T-helper 17 cell (primary cell): Measurements from ENCODE around the gene MPEG1. TPM values are rescaled to one million over a fixed set of nuclear protein-coding genes. Genes with fewer than 3 reads are reported as not detected.

ENCODE experiments used
- ATAC-seq: fragments of 150-1000 bp; cut with Tn5 transposase; 2 replicates; pipeline ENCODE4 v1.10.0; 2021; ENCODE audit warnings: mild to moderate bottlenecking, moderate library complexity
- DNase-seq, 3 donors: peaks; one replicate each; pipeline versions ENCODE4 v3.0.0 to v3.0.0-alpha.2; 2020 to 2021
- H3K9me3 ChIP-seq: one replicate; pipeline ENCODE4 v1.7.0; 2013; ENCODE audit warnings: low read length, mild to moderate bottlenecking; ENCODE audit not compliant: control insufficient read depth, poor library complexity, severe bottlenecking
- H3K27ac Mint-ChIP-seq: one replicate; pipeline ENCODE4 v1.8.0; 2022; ENCODE audit warnings: mild to moderate bottlenecking, moderate library complexity, mixed read lengths
- H3K27me3 Mint-ChIP-seq: one replicate; pipeline ENCODE4 v1.8.0; 2022; ENCODE audit warnings: mixed read lengths
- H3K36me3 Mint-ChIP-seq: one replicate; pipeline ENCODE4 v1.8.0; 2022; ENCODE audit warnings: low read depth, mixed read lengths
- H3K4me1 Mint-ChIP-seq: one replicate; pipeline ENCODE4 v1.8.0; 2022; ENCODE audit warnings: mild to moderate bottlenecking, mixed read lengths
- H3K4me3 Mint-ChIP-seq: one replicate; pipeline ENCODE4 v1.8.0; 2022; ENCODE audit warnings: mild to moderate bottlenecking, moderate library complexity, mixed read lengths
- total RNA-seq, 4 donors: library from RNA in 2 of 4; stranded (reverse) in 2 of 4; gene quantifications; one replicate each; pipeline ENCODE4 v1.2.3 and lab custom pipeline; 2022 to 2026

MPEG1 gene
- total RNA-seq, 2 donors from 2014 or later = 5.4 to 12.0 TPM

DNA sequence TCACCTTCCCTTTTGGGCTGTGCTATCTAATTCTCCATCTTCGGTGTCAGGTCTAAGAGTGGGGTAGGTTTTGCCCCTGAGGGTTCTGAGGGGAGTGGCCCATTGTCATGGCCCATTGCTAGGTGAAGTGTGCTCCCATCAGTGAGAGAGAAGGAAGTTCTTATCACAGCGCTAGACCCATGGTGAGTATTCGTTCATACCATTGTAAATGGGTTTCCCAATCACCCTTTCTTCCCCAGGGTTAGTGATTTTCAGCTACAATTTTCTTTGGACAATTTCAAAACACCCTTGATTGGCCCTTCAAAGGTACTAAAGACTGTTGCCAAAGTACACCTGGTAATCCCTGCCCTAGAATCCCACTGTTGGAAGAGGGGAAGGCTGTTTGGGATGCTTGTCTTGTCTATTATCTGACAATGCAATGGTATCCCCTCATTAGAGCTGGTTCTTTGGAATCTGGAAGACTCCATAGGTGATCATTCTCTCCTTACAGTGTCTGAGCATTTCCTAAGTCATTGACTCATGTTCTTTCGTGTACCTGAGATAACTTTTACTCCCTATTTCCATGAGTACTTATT, 20.2 kb downstream of the MPEG1 start:
- H3K9me3 ChIP-seq = no peaks in the 10 kb centered on the region
- Mint-ChIP-seq H3K36me3 (peaks cover 6% of the 10 kb centered on the region), H3K27me3 (peaks cover under 1% of the 10 kb centered on the region), H3K27ac (no peak overlapping the region), H3K4me3 (no peak overlapping the region), H3K4me1 (peaks cover 4% of the 10 kb centered on the region)
- DNase-seq (no peak), ATAC-seq (no peak)

DNA sequence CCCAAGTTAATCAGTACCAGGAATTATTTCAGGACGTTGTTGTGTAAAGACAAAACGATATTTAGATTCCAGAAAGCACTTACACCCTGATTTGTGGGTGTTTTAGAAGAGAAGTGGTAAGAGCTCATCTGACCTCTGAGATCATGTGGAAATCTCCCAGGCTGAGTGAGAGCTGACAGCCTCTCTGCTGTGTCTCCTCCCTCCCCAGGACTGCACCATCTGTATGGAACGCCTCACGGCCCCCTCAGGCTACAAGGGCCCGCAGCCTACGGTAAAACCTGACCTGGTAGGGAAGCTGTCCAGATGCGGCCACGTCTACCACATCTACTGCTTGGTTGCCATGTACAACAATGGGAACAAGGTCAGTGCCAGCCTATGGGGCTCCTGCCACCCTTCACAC, 20.8 kb downstream of the MPEG1 start:
- ATAC-seq = no peak
- H3K9me3 ChIP-seq = no peaks in the 10 kb centered on the region
- Mint-ChIP-seq H3K4me3 (no peak overlapping the region), H3K27me3 (peaks cover 7% of the 10 kb centered on the region), H3K27ac (no peak overlapping the region), H3K4me1 (peaks cover 4% of the 10 kb centered on the region), H3K36me3 (peaks cover 6% of the 10 kb centered on the region)
- no peak for DNase-seq

- peaks cover 7% of the 10 kb centered on the region for H3K27me3 Mint-ChIP-seq
- peaks cover 4% of the 10 kb centered on the region for H3K4me1 Mint-ChIP-seq
- DNase-seq (no peak), ATAC-seq (no peak)
- no peak overlapping the region for H3K4me3 Mint-ChIP-seq
- peaks cover 6% of the 10 kb centered on the region for H3K36me3 Mint-ChIP-seq
- H3K27ac Mint-ChIP-seq = no peak overlapping the region
- no peaks in the 10 kb centered on the region for H3K9me3 ChIP-seq
Observed at GRCh38 chr11:59191095-59191494, 21.6 kb downstream of the MPEG1 start.

DNA sequence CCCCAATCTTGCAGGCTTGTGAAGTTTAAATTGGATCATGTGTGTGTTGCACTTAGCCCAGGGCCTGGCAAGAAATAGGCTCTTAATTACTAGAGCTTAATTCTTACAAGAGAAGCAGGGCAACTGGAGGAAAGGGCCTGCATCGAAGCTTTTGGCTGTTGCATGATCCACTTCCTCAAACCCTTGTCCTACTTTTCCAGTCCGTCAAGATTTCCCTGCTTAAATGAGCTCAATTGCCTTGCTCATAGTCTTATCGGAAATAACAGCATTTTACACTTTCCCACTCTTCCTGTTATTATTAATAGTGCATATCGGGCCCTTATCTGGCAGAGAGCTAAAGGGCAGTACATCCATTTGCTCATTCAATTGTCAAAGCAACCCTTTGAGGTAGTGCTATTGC, 22.7 kb downstream of the MPEG1 start:
- H3K36me3 Mint-ChIP-seq = peaks cover 4% of the 10 kb centered on the region
- H3K4me1 Mint-ChIP-seq = peaks cover 2% of the 10 kb centered on the region
- H3K4me3 Mint-ChIP-seq = no peak overlapping the region
- no peak overlapping the region for H3K27ac Mint-ChIP-seq
- DNase-seq = no peak
- peaks cover 7% of the 10 kb centered on the region for H3K27me3 Mint-ChIP-seq
- no peaks in the 10 kb centered on the region for H3K9me3 ChIP-seq
- ATAC-seq = no peak

DNA sequence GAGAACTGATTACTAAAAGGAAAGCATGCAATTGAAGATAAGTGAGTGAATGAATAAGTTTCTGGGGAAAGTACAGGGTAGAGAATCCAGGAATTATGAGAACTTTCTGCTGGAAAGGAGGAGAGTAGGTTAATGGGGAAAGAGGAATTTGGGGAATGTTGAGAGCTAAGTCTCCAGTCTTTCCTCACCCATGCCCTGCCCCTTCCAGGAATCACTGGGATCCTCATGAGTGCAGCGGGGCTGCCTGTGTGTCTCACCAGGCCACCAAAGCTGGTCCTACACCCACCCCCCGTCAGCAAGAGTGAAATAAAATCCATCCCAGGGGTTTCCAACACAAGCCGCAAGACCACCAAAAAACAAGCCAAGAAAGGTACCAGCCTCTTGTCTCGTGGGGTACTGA, 23.8 kb downstream of the MPEG1 start:
- no peaks in the 10 kb centered on the region for H3K9me3 ChIP-seq
- Mint-ChIP-seq H3K4me1 (peaks cover 2% of the 10 kb centered on the region), H3K36me3 (peaks cover 4% of the 10 kb centered on the region), H3K27ac (no peak overlapping the region), H3K27me3 (peaks cover 7% of the 10 kb centered on the region), H3K4me3 (no peak overlapping the region)
- DNase-seq (no peak), ATAC-seq (no peak)

- H3K9me3 ChIP-seq = no peaks in the 10 kb centered on the region
- Mint-ChIP-seq H3K27ac (no peak overlapping the region), H3K36me3 (peaks cover 4% of the 10 kb centered on the region), H3K27me3 (peaks cover 7% of the 10 kb centered on the region), H3K4me1 (peaks cover 2% of the 10 kb centered on the region), H3K4me3 (no peak overlapping the region)
- DNase-seq (no peak), ATAC-seq (no peak)
Observed at GRCh38 chr11:59187587-59187986, 25.1 kb downstream of the MPEG1 start.

- H3K9me3 ChIP-seq = no peaks in the 10 kb centered on the region
- H3K27ac Mint-ChIP-seq = no peak overlapping the region
- H3K36me3 Mint-ChIP-seq = peaks cover 4% of the 10 kb centered on the region
- DNase-seq (no peak), ATAC-seq (no peak)
- H3K27me3 Mint-ChIP-seq = peaks cover 9% of the 10 kb centered on the region
- H3K4me3 Mint-ChIP-seq = no peak overlapping the region
- peaks cover 2% of the 10 kb centered on the region for H3K4me1 Mint-ChIP-seq
Observed at GRCh38 chr11:59187035-59187434, 25.7 kb downstream of the MPEG1 start.

DNA sequence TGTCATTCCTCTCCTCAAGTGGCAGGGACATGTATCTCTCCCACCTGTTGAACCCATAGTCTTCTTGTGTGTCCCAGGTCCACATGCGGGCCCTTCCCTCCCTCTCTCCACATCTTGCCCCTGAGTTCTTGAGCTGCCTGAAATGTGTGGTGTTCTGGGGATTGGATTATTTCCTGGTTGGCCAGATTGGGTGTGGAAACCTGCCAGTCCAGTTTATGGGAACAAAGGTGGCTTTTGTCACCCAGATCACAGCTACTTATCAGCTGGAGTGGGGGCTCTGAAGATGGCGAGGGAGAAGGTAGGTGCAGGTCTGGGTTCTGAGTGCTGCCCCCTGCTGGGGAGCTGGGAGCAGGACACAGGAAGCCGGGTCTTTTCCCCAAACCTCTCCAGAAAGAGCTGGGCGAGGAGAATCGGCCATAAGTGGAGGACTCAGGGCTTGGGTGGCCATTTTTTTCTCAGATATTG, 26.6 kb downstream of the MPEG1 start:
- H3K36me3 Mint-ChIP-seq = peaks cover 4% of the 10 kb centered on the region
- peak; percentile 70 for ATAC-seq
- peaks cover 2% of the 10 kb centered on the region for H3K4me1 Mint-ChIP-seq
- H3K4me3 Mint-ChIP-seq = no peak overlapping the region
- H3K9me3 ChIP-seq = no peaks in the 10 kb centered on the region
- no peak overlapping the region for H3K27ac Mint-ChIP-seq
- peak; percentile 39 to 43 (median 39) for DNase-seq
- H3K27me3 Mint-ChIP-seq = peaks cover 12% of the 10 kb centered on the region

- H3K9me3 ChIP-seq = no peaks in the 10 kb centered on the region
- peaks cover 12% of the 10 kb centered on the region for H3K27me3 Mint-ChIP-seq
- no peak overlapping the region for H3K27ac Mint-ChIP-seq
- peaks cover 4% of the 10 kb centered on the region for H3K36me3 Mint-ChIP-seq
- no peak overlapping the region for H3K4me3 Mint-ChIP-seq
- DNase-seq (no peak), ATAC-seq (no peak)
- H3K4me1 Mint-ChIP-seq = peaks cover 2% of the 10 kb centered on the region
Observed at GRCh38 chr11:59185386-59185945, 27.3 kb downstream of the MPEG1 start.

GRCh38 chr11:59184691-59185339, 27.9 kb downstream of the MPEG1 start:
- H3K4me3 Mint-ChIP-seq = no peak overlapping the region
- no peak for ATAC-seq
- H3K27me3 Mint-ChIP-seq = peaks cover 12% of the 10 kb centered on the region

GRCh38 chr11:59183771-59184170, 29.0 kb downstream of the MPEG1 start:
- H3K4me3 Mint-ChIP-seq = no peak overlapping the region
- no peaks in the 10 kb centered on the region for H3K9me3 ChIP-seq
- DNase-seq (no peak), ATAC-seq (no peak)
- peaks cover 12% of the 10 kb centered on the region for H3K27me3 Mint-ChIP-seq
- no peak overlapping the region for H3K27ac Mint-ChIP-seq
- peaks cover 2% of the 10 kb centered on the region for H3K36me3 Mint-ChIP-seq
- peaks cover 2% of the 10 kb centered on the region for H3K4me1 Mint-ChIP-seq

More at GRCh38 chr11:59184691-59185339, 27.9 kb downstream of the MPEG1 start:
- no peak for DNase-seq
- H3K9me3 ChIP-seq = no peaks in the 10 kb centered on the region
- Mint-ChIP-seq H3K36me3 (peaks cover 4% of the 10 kb centered on the region), H3K27ac (no peak overlapping the region), H3K4me1 (peaks cover 2% of the 10 kb centered on the region)

DNA sequence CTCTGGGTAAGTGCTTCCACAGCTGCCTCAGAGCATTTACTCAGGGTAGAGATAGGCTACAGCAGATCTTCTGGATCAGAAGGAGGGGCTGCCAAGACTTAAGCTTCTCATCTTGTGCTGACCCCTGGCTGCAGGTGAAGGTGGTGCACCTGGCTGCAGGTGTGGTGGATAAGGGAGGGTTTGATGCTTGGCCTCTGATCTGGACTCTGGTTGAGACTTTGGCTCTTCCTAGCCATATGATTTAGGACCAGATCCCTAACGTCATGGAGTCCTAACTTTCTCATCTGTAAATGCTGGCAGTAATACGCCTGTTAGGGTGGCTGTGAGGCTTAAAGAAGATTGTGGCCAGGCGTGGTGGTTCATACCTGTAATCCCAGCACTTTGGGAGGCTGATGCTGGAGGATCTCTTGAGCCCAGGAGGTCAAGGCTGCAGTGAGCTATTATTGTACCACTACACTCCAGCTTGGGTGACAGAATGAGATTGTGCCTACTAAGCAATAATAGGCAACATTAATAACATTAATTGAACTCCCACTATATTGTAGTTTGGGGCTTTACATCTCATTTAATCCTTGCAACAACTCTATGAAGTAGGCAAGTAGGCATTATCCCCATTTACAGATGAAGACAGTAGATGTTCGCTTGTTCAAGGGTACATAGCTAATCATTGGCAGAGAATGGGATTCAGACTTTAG, 30.1 kb downstream of the MPEG1 start:
- H3K27me3 Mint-ChIP-seq = peaks cover 12% of the 10 kb centered on the region

DNA sequence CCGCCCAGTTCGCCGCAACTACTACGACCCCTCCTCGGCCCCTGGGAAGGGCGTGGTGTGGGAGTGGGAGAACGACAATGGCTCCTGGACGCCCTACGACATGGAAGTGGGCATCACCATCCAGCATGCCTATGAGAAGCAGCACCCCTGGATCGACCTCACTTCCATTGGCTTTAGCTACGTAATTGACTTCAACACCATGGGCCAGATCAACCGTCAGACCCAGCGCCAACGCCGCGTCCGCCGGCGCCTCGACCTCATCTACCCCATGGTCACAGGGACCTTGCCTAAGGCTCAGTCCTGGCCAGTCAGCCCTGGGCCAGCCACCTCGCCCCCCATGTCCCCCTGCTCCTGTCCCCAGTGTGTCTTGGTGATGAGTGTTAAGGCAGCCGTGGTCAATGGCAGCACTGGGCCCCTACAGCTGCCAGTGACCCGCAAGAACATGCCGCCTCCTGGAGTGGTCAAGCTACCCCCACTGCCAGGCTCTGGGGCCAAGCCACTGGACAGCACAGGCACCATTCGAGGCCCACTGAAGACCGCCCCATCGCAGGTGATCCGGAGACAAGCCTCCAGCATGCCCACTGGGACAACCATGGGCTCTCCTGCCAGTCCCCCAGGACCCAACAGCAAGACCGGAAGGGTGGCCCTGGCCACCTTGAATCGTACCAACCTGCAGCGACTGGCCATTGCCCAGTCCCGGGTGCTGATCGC, 30.8 kb downstream of the MPEG1 start:
- no peak overlapping the region for H3K4me3 Mint-ChIP-seq
- peaks cover 5% of the 10 kb centered on the region for H3K4me1 Mint-ChIP-seq
- H3K36me3 Mint-ChIP-seq = peaks cover 4% of the 10 kb centered on the region
- DNase-seq = no peak
- H3K27ac Mint-ChIP-seq = peak overlapping the region; percentile 41
- peaks cover 5% of the 10 kb centered on the region for H3K27me3 Mint-ChIP-seq
- no peak for ATAC-seq
- H3K9me3 ChIP-seq = no peaks in the 10 kb centered on the region

More for the DNA sequence above, 30.1 kb downstream of the MPEG1 start:
- H3K36me3 Mint-ChIP-seq = peaks cover 1% of the 10 kb centered on the region
- H3K4me3 Mint-ChIP-seq = no peak overlapping the region
- H3K4me1 Mint-ChIP-seq = peaks cover 1% of the 10 kb centered on the region
- peak overlapping the region; percentile 41 for H3K27ac Mint-ChIP-seq
- DNase-seq (no peak), ATAC-seq (peak; percentile 52)
- H3K9me3 ChIP-seq = no peaks in the 10 kb centered on the region
